Hepatocyte (in vitro differentiated cells): ENCODE data around the gene STN1. TPM values are rescaled to one million over a fixed set of nuclear protein-coding genes. Genes with fewer than 3 reads are reported as not detected.
A peak's percentile ranks its signal among the peaks of the same experiment; 100 is the strongest.

Experiments used
- DNase-seq: peaks from one replicate; pipeline ENCODE4 v3.0.0-alpha.2; 2016; ENCODE audit warnings: low spot score
- H2AFZ ChIP-seq: fragments of 200-600 bp; sonication (generic); 2 replicates; pipeline ENCODE4 v1.6.0; 2016; ENCODE audit warnings: antibody characterized with exemption, mild to moderate bottlenecking
- H3K27ac ChIP-seq: fragments of 200-600 bp; sonication (generic); 2 replicates; pipeline ENCODE4 v1.5.1; 2016; ENCODE audit warnings: mild to moderate bottlenecking
- H3K27me3 ChIP-seq: fragments of 200-600 bp; sonication (generic); 2 replicates; pipeline ENCODE4 v1.6.1; 2016
- H3K36me3 ChIP-seq: fragments of 200-600 bp; sonication (generic); replicated peaks from 2 replicates; pipeline ENCODE4 v1.5.1; 2016; ENCODE audit warnings: low read depth; ENCODE audit not compliant: insufficient read depth
- H3K4me1 ChIP-seq: fragments of 200-600 bp; sonication (generic); 2 replicates; pipeline ENCODE4 v1.5.1; 2016; ENCODE audit warnings: mild to moderate bottlenecking, moderate library complexity; ENCODE audit not compliant: insufficient read depth
- H3K4me2 ChIP-seq: fragments of 200-600 bp; sonication (generic); 2 replicates; pipeline ENCODE4 v1.6.0; 2016
- H3K4me3 ChIP-seq: fragments of 200-600 bp; sonication (generic); 2 replicates; pipeline ENCODE4 v1.5.1; 2016; ENCODE audit warnings: mild to moderate bottlenecking
- H3K79me2 ChIP-seq: fragments of 200-600 bp; sonication (generic); 2 replicates; pipeline ENCODE4 v1.6.0; 2017; ENCODE audit warnings: mild to moderate bottlenecking
- H3K9me2 ChIP-seq: fragments of 200-600 bp; sonication (generic); replicated peaks from 2 replicates; pipeline ENCODE4 v1.6.0; 2017; ENCODE audit warnings: mild to moderate bottlenecking; ENCODE audit not compliant: insufficient read depth
- H3K9me3 ChIP-seq: fragments of 200-600 bp; sonication (generic); 2 replicates; pipeline ENCODE4 v1.5.1; 2016; ENCODE audit warnings: low read depth, mild to moderate bottlenecking
- H4K20me1 ChIP-seq: fragments of 200-600 bp; sonication (generic); 2 replicates; pipeline ENCODE4 v1.6.0; 2016; ENCODE audit warnings: mild to moderate bottlenecking; ENCODE audit not compliant: insufficient read depth, poor library complexity, severe bottlenecking
- CTCF ChIP-seq: fragments of 200-600 bp; sonication (generic); IDR thresholded peaks from 2 replicates; pipeline ENCODE4 v1.5.1; 2016; ENCODE audit warnings: antibody characterized with exemption, mild to moderate bottlenecking; ENCODE audit not compliant: poor library complexity
- EZH2 ChIP-seq: fragments of 200-600 bp; sonication (generic); IDR thresholded peaks from 2 replicates; pipeline ENCODE4 v1.6.1; 2016; ENCODE audit warnings: antibody characterized with exemption, mild to moderate bottlenecking, borderline replicate concordance
- EZH2phosphoT487 ChIP-seq: fragments of 200-600 bp; sonication (generic); IDR thresholded peaks from one replicate; pipeline ENCODE4 v1.6.1; 2018; ENCODE audit warnings: antibody characterized with exemption, mild to moderate bottlenecking, low read depth, moderate library complexity; ENCODE audit not compliant: unreplicated experiment, severe bottlenecking
- WGBS: methylation state at CpG from one replicate; pipeline ENCODE4 v1.1.6; 2016; ENCODE audit warnings: low lambda C conversion rate; ENCODE audit errors: missing lambda C conversion rate; 5-methylcytosine and 5-hydroxymethylcytosine counted together
- polyA plus RNA-seq: library from polyadenylated mRNA; unstranded; fragments of >200 nt; fragmentation: Nextera tagmentation; extraction: Ambion mirVana; gene quantifications from 2 replicates; pipeline ENCODE4 v1.2.1, GENCODE V29; 2016
- total RNA-seq: library from RNA; depleted of rRNA; stranded (reverse); fragments of >200 nt; gene quantifications from 2 replicates; pipeline ENCODE4 v1.2.3, GENCODE V29; 2014

Gene STN1
- total and polyA plus RNA-seq, 2 experiments from 2014 or later: 20.1 to 20.2 TPM

GRCh38 chr10:103833731-103834365 is 84.1 kb downstream of the STN1 start:
- H3K36me3 ChIP-seq: no peaks in the 10 kb centered on the region
- H3K27ac ChIP-seq: peak overlapping the region; percentile 80
- TF ChIP-seq EZH2phosphoT487 (no peak), CTCF (no peak), EZH2 (no peak)
- H3K9me2 ChIP-seq: no peaks in the 10 kb centered on the region
- peaks cover 62% of the 10 kb centered on the region for H3K4me1 ChIP-seq
- no peak overlapping the region for H2AFZ ChIP-seq
- no peaks in the 10 kb centered on the region for H3K9me3 ChIP-seq
- WGBS: 55% methylated on average over 5 of the region's 5 CpGs
- H3K4me3 ChIP-seq: no peak overlapping the region
- H3K4me2 ChIP-seq: peak overlapping the region; percentile 50
- peaks cover 63% of the 10 kb centered on the region for H3K79me2 ChIP-seq
- peak; percentile 68 for DNase-seq
- no peaks in the 10 kb centered on the region for H3K27me3 ChIP-seq
- no peaks in the 10 kb centered on the region for H4K20me1 ChIP-seq

- Histone ChIP-seq H2AFZ (no peak overlapping the region), H3K27me3 (no peaks in the 10 kb centered on the region), H3K27ac (no peak overlapping the region), H3K4me2 (no peak overlapping the region), H3K79me2 (peaks cover 57% of the 10 kb centered on the region), H3K4me1 (peaks cover 62% of the 10 kb centered on the region), H3K9me3 (no peaks in the 10 kb centered on the region), H3K4me3 (no peak overlapping the region), H4K20me1 (no peaks in the 10 kb centered on the region), H3K36me3 (no peaks in the 10 kb centered on the region), H3K9me2 (no peaks in the 10 kb centered on the region)
- TF ChIP-seq EZH2: no peak
- TF ChIP-seq EZH2phosphoT487: no peak
- TF ChIP-seq CTCF: no peak
- DNase-seq: no peak
- 95% methylated on average over 2 of the region's 2 CpGs for WGBS
Measured at GRCh38 chr10:103832806-103833205, 85.2 kb downstream of the STN1 start.

Other genes with a start within 250 kb of the STN1 start
- 10.6 and 13.6 TPM in 2 replicates for gene SH3PXD2A, start 62.6 kb downstream of the STN1 start, total RNA-seq
- gene SH3PXD2A, start 62.6 kb downstream of the STN1 start, polyA plus RNA-seq: 7.3 and 8.4 TPM in 2 replicates
- 35.6 and 43.6 TPM in 2 replicates for gene SLK, start 49.0 kb upstream of the STN1 start, total RNA-seq
- gene SLK, start 49.0 kb upstream of the STN1 start, polyA plus RNA-seq: 13.8 and 15.5 TPM in 2 replicates
- gene COL17A1, start 167.7 kb upstream of the STN1 start, total RNA-seq: 5.7 and 7.5 TPM in 2 replicates
- gene COL17A1, start 167.7 kb upstream of the STN1 start, polyA plus RNA-seq: 2.1 and 3.3 TPM in 2 replicates
- gene SFR1, start 204.0 kb upstream of the STN1 start, total RNA-seq: 7.1 and 7.3 TPM in 2 replicates
- 6.0 and 7.1 TPM in 2 replicates for gene SFR1, start 204.0 kb upstream of the STN1 start, polyA plus RNA-seq